HepG2 (cell line): ENCODE results near the gene UPF3A.

ENCODE experiments used
- ATF7-NPFF ChIP-seq: sonication (generic); formaldehyde crosslinking; IDR thresholded peaks from 2 replicates; pipeline ENCODE4 v1.8.1; 2023; ENCODE audit warnings: mild to moderate bottlenecking, low read depth, missing genetic modification reagents, moderate library complexity
- CEBPB ChIP-seq: IDR thresholded peaks from 2 replicates; pipeline ENCODE4 v1.6.1; 2011; ENCODE audit warnings: low read depth, low read length, improper control_type of control experiment, borderline replicate concordance
- FOXA1 ChIP-seq, 2 experiments: fragments of 450-650 bp in 1 of 2; sonication (generic) in 1 of 2; formaldehyde crosslinking in 1 of 2; IDR thresholded peaks; 2 replicates each; pipeline versions ENCODE4 v1.4.0 to v1.6.1; 2016 to 2020; ENCODE audit warnings: missing genetic modification reagents in 1 of 2
- NR1H2 ChIP-seq: sonication (generic); formaldehyde crosslinking; IDR thresholded peaks from 2 replicates; pipeline ENCODE4 v1.8.1; 2022; ENCODE audit warnings: low read depth, missing genetic modification reagents, borderline replicate concordance
- POLR2A ChIP-seq, 2 experiments: IDR thresholded peaks; 2 replicates each; pipeline ENCODE4 v1.6.1; 2011; ENCODE audit warnings: low read depth in 2 of 2, low read length in 2 of 2, mild to moderate bottlenecking in 1 of 2, moderate library complexity in 1 of 2; ENCODE audit not compliant: insufficient read depth in 1 of 2
- RNF2 ChIP-seq: fragments of 450-650 bp; conservative IDR thresholded peaks from 2 replicates; pipeline ENCODE4 v1.6.1; 2016; ENCODE audit warnings: low read depth
- SRF ChIP-seq: IDR thresholded peaks from 2 replicates; pipeline ENCODE4 v1.6.1; 2011; ENCODE audit warnings: mild to moderate bottlenecking, low read depth, low read length, moderate library complexity
- TCF7L2 ChIP-seq: IDR thresholded peaks from 2 replicates; pipeline ENCODE4 v1.6.1; 2011; ENCODE audit warnings: mild to moderate bottlenecking, low read depth, low read length, moderate library complexity
- ZBTB21 ChIP-seq: sonication (generic); formaldehyde crosslinking; IDR thresholded peaks from 2 replicates; pipeline ENCODE4 v1.4.0; 2020; ENCODE audit warnings: missing genetic modification reagents
- ZNF546 ChIP-seq: sonication (generic); formaldehyde crosslinking; conservative IDR thresholded peaks from 2 replicates; pipeline ENCODE4 v1.8.1; 2023; ENCODE audit warnings: mild to moderate bottlenecking, missing genetic modification reagents
- ZNF777 ChIP-seq: sonication (generic); formaldehyde crosslinking; IDR thresholded peaks from 2 replicates; pipeline ENCODE4 v1.4.0; 2020; ENCODE audit warnings: missing genetic modification reagents

DNA sequence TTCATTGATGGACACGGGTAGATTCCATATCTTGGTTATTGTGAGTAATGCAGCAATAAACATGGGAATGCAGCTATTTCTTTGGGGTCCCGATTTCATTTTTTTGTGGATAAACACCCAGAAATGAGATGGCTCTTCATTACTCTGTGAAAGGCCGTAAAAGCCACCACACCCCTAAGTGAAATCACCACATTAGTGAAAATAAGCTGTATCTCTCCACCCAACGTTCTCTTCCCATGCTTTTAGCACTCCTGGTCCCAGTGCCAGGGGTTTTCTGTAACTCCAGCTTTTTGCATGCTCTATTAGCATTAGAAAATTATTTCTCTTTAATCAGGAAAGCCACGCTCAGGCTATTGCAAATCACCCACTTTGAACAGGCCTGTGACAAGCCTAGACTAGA, 48.7 kb downstream of the UPF3A start:
- TF ChIP-seq ZNF546 (no peak), FOXA1 (IDR thresholded peaks at IDR 0.05) (no peak), FOXA1 (CRISPR knock-in tag; IDR thresholded peaks at IDR 0.05) (no peak), SRF (no peak), RNF2 (no peak), ZNF777 (no peak), TCF7L2 (no peak), CEBPB (no peak), POLR2A (IDR thresholded peaks at IDR 0.05; ENCODE audit: insufficient read depth in 1 of 2, low read depth in 2 of 2, low read length in 2 of 2) (no peak), ZBTB21 (CRISPR knock-in tag) (no peak), NR1H2 (no peak), ATF7-NPFF (CRISPR knock-in tag) (no peak)
